Measurements from ENCODE around the gene SPRR5. TPM values are rescaled to one million over a fixed set of nuclear protein-coding genes. Genes with fewer than 3 reads are reported as not detected.

The SPRR5 gene
- total and polyA plus RNA-seq, 2 of the 4 experiments (the other 2 are of a cell fraction), result not detected

DNA sequence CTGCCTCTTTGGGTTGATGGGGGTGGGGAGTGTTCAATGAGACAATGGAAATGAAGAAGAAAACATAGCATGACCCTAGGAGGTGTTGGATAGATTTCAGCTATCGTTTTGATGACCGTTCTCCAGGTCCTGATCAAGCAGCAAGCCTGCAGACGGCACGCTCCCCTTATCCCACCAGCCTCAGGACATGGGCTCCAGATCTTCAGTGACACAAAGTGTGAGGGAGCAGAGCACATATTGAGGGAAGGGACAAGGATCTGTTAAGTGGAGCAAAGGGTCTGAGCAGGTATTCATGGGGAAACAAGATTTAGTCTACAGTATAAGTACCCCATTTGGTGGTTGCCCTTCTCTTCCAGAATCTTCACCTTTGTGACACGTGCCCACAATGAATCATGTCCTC, 4.7 kb downstream of the SPRR5 start:
- CTCF ChIA-PET, result no interaction called here
- no peak overlapping the region for H2AK9ac ChIP-seq (replicated peaks; ENCODE audit: low read depth, low read length, poor library complexity)
- H3K36me3 ChIP-seq (ENCODE audit: control insufficient read depth, insufficient read depth, low read length), result no peaks in the 10 kb centered on the region
- WGBS, 2 experiments (ENCODE audit: extremely low coverage in 2 of 2, insufficient read length in 1 of 2), result no CpG with 5 or more reads among the region's 5 CpGs
- H3K27me3 ChIP-seq (ENCODE audit: control insufficient read depth, insufficient read depth, low read length), result no peaks in the 10 kb centered on the region
- H3K27ac ChIP-seq (ENCODE audit: insufficient read depth, low read length), result no peak overlapping the region
- H4K91ac ChIP-seq (ENCODE audit: insufficient read depth, low read depth, low read length), result no peak overlapping the region
- H3K9me1 ChIP-seq (ENCODE audit: insufficient read depth, low read length), result no peaks in the 10 kb centered on the region
- no peak for DNase-seq
- no peaks in the 10 kb centered on the region for H3K79me1 ChIP-seq (ENCODE audit: low read depth in 1 of 2, low read length in 2 of 2)
- POLR2A ChIA-PET (ENCODE audit: unreplicated experiment), result no interaction called here
- no peak overlapping the region for H2BK15ac ChIP-seq (ENCODE audit: low read depth, low read length)
- no peak overlapping the region for H3K23ac ChIP-seq (ENCODE audit: low read depth, low read length)
- H2BK120ac ChIP-seq (ENCODE audit: low read depth, low read length), result no peak overlapping the region
- no peak overlapping the region for H2AK5ac ChIP-seq (ENCODE audit: low read depth, low read length)
- dilution Hi-C loops (cut with HindIII; ENCODE audit: low sequenced_read_pairs, unreplicated experiment), result no loop called here
- ATAC-seq (ENCODE audit: low read depth), result no peak
- no peak overlapping the region for H3K4me3 ChIP-seq (ENCODE audit: insufficient read depth, low read depth, low read length)
- TF ChIP-seq CHD1 (IDR thresholded peaks at IDR 0.05; ENCODE audit: low read depth, low read length), result no peak
- TF ChIP-seq RFX5 (IDR thresholded peaks at IDR 0.05; ENCODE audit: low read depth, low read length), result no peak
- no peak for TF ChIP-seq CEBPB (IDR thresholded peaks at IDR 0.05; ENCODE audit: low read depth, low read length)
- TF ChIP-seq USF2 (IDR thresholded peaks at IDR 0.05; ENCODE audit: low read depth, low read length), result no peak
- TF ChIP-seq MAFK (IDR thresholded peaks at IDR 0.05; ENCODE audit: low read depth, low read length), result no peak
- H3K18ac ChIP-seq (ENCODE audit: low read depth, low read length), result no peak overlapping the region
- no TSS peak for BruUV-seq (replicated peaks)
- in situ Hi-C loops (cut with MboI; ENCODE audit: low sequenced_read_pairs), result no loop called here
- H3K4ac ChIP-seq (ENCODE audit: low read depth, low read length), result no peak overlapping the region
- H3K56ac ChIP-seq (ENCODE audit: extremely low read depth, insufficient read depth, low read length), result no peak overlapping the region
- no peaks in the 10 kb centered on the region for H4K20me1 ChIP-seq (ENCODE audit: insufficient read depth, low read length)
- H4K8ac ChIP-seq (ENCODE audit: low read depth in 2 of 2, low read length in 2 of 2), result no peak overlapping the region
- no peaks in the 10 kb centered on the region for H3K4me1 ChIP-seq (ENCODE audit: control insufficient read depth, insufficient read depth, low read length)
- H4K5ac ChIP-seq (ENCODE audit: low read depth, low read length), result no peak overlapping the region
- no peak overlapping the region for H2BK5ac ChIP-seq (ENCODE audit: low read depth, low read length, poor library complexity, severe bottlenecking)
- no peaks in the 10 kb centered on the region for H3K9me3 ChIP-seq (ENCODE audit: control insufficient read depth, insufficient read depth, low read length)
- no peak overlapping the region for H2AFZ ChIP-seq (replicated peaks; ENCODE audit: low read length, poor library complexity)
- H3K14ac ChIP-seq (replicated peaks; ENCODE audit: low read depth, low read length), result no peak overlapping the region
- H3K9ac ChIP-seq (ENCODE audit: low read depth, low read length), result no peak overlapping the region
- no peak overlapping the region for H2BK20ac ChIP-seq (ENCODE audit: low read depth, low read length)
- no peak overlapping the region for H3K4me2 ChIP-seq (ENCODE audit: low read depth, low read length)
- intact Hi-C loops (cut with micrococcal nuclease), result no loop called here

Data from IMR-90 (cell line).